ENCODE measurements around the gene HPS6. TPM values are rescaled to one million over a fixed set of nuclear protein-coding genes. Genes with fewer than 3 reads are reported as not detected.
A peak's percentile ranks its signal among the peaks of the same experiment; 100 is the strongest.
"Not testable (repeated sequence)": the region's sequence is repeated elsewhere in the genome, so short reads cannot be mapped to it uniquely, and the experiment has no call there.

The HPS6 gene
- total RNA-seq, 8 experiments from 2014 or later: 8.1 to 19.3 (median 13.6) TPM

- H3K4me3 ChIP-seq: peak overlapping the region; percentile 54 to 94 (median 86)
- in situ Hi-C loops (cut with MboI; ENCODE audit: low pct_unique_long_range_greater_than_20kb in 2 of 9, low sequenced_read_pairs in 9 of 9, unreplicated experiment in 9 of 9); H3K4me1 ChIP-seq (replicated peaks in 1 of 2): not testable (repeated sequence)
- H3K27ac ChIP-seq: peak overlapping the region in 1 of 2 donors; percentile 90
- WGBS, 10 experiments: 0 to 100% (median 64%) methylated on average over 1 to 23 of the region's 34 CpGs
- peak in 5 of 8 experiments; percentile 6 to 27 (median 14) for ATAC-seq (replicated peaks in 6 of 8)
Observed at GRCh38 chr10:102054881-102055646, 10.1 kb upstream of the HPS6 start.

- 0 to 40% (median 5%) methylated on average over 1 to 11 of the region's 79 CpGs; no CpG with 5 or more reads in 4 of the 10 experiments for WGBS, 10 experiments
- Histone ChIP-seq H3K27ac (peak within 1 kb of the TSS; percentile 83 to 90), H3K4me3 (peak within 1 kb of the TSS; percentile 54 to 94 (median 86)), H3K4me1 (replicated peaks in 1 of 2) (peaks cover 6 to 8% of the 10 kb centered on the region in 2 donors)
- in situ Hi-C loops (cut with MboI; ENCODE audit: low pct_unique_long_range_greater_than_20kb in 2 of 9, low sequenced_read_pairs in 9 of 9, unreplicated experiment in 9 of 9): no loop called here
- ATAC-seq (replicated peaks in 6 of 8): peak; percentile 95 to 98 (median 97)
Observed at GRCh38 chr10:102055647-102056419, 9.3 kb upstream of the HPS6 start, which contains the start of gene ARMH3. ARMH3 (minus strand) TSS chr10:102056173; CDS start chr10:102040114, 16,059 bp downstream.

DNA sequence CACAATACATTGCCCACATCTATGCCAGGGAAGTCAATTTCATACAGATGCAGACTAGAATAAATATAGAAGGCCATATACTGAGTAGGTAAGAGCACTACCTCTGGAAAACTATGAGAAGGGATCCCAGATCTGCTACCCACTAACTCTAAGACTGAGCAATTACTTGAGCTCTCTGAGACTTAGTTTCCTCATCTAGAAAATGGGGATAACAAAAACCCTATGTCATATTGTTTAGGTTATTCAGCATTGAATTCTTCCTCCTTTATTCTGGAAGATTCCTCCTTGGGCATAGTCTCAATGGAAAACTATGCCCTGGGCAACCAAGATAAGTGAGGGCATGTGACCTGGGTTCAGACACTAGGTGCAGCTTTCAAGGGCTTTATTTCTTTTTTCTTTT, 5.2 kb upstream of the HPS6 start:
- Histone ChIP-seq H3K4me1 (replicated peaks in 1 of 2) (peaks cover 1 to 3% of the 10 kb centered on the region in 2 donors), H3K4me3 (no peak overlapping the region), H3K27ac (no peak overlapping the region)
- ATAC-seq (replicated peaks in 6 of 8): no peak
- in situ Hi-C loops (cut with MboI; ENCODE audit: low pct_unique_long_range_greater_than_20kb in 2 of 9, low sequenced_read_pairs in 9 of 9, unreplicated experiment in 9 of 9): no loop called here

DNA sequence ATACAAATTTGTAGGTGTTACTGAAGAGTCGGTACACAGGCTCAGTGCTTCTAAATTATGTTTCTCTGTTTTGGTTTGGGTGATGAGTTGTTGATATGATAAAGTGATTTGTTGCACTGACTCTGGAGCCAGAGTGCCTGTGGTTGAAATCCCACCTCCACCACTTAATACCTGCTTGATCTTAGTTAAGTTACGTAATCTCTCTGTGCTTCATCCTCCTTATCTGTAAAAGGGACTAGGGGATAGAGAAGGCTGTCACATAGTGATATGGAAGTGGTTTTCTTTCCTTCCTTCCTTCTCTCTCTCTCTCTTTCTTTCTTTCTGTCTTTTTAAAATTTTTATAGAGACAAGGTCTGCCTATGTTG, 664 bp upstream of the HPS6 start:
- Histone ChIP-seq H3K4me1 (replicated peaks in 1 of 2) (peaks cover 9 to 11% of the 10 kb centered on the region in 2 donors), H3K4me3 (peak overlapping the region; percentile 58 to 92 (median 67)), H3K27ac (no peak overlapping the region)
- 17 to 100% (median 90%) methylated on average over 1 to 2 of the region's 2 CpGs; no CpG with 5 or more reads in 4 of the 10 experiments for WGBS, 10 experiments
- in situ Hi-C loops (cut with MboI; ENCODE audit: low pct_unique_long_range_greater_than_20kb in 2 of 9, low sequenced_read_pairs in 9 of 9, unreplicated experiment in 9 of 9): no loop called here
- no peak for ATAC-seq (replicated peaks in 6 of 8)

- Histone ChIP-seq H3K4me3 (peak overlapping the region; percentile 58 to 92 (median 67)), H3K27ac (peak overlapping the region; percentile 52 to 84), H3K4me1 (replicated peaks in 1 of 2) (peaks cover 9 to 11% of the 10 kb centered on the region in 2 donors)
- 0 to 67% (median 20%) methylated on average over 1 to 2 of the region's 63 CpGs; no CpG with 5 or more reads in 7 of the 10 experiments for WGBS, 10 experiments
- in situ Hi-C loops (cut with MboI; ENCODE audit: low pct_unique_long_range_greater_than_20kb in 2 of 9, low sequenced_read_pairs in 9 of 9, unreplicated experiment in 9 of 9): no loop called here
- peak; percentile 38 to 61 (median 52) for ATAC-seq (replicated peaks in 6 of 8)
Observed at GRCh38 chr10:102065561-102066398, 631 bp downstream of the HPS6 start.

- 88 to 100% (median 94%) methylated on average over 1 to 3 of the region's 16 CpGs; no CpG with 5 or more reads in 6 of the 10 experiments for WGBS, 10 experiments
- Histone ChIP-seq H3K27ac (no peak overlapping the region), H3K4me1 (replicated peaks in 1 of 2) (peaks cover 9 to 11% of the 10 kb centered on the region in 2 donors), H3K4me3 (peak overlapping the region in 4 of 5 donors; percentile 63 to 92 (median 74))
- in situ Hi-C loops (cut with MboI; ENCODE audit: low pct_unique_long_range_greater_than_20kb in 2 of 9, low sequenced_read_pairs in 9 of 9, unreplicated experiment in 9 of 9): no loop called here
- ATAC-seq (replicated peaks in 6 of 8): no peak
Observed at GRCh38 chr10:102066399-102067088, 1.4 kb downstream of the HPS6 start.

DNA sequence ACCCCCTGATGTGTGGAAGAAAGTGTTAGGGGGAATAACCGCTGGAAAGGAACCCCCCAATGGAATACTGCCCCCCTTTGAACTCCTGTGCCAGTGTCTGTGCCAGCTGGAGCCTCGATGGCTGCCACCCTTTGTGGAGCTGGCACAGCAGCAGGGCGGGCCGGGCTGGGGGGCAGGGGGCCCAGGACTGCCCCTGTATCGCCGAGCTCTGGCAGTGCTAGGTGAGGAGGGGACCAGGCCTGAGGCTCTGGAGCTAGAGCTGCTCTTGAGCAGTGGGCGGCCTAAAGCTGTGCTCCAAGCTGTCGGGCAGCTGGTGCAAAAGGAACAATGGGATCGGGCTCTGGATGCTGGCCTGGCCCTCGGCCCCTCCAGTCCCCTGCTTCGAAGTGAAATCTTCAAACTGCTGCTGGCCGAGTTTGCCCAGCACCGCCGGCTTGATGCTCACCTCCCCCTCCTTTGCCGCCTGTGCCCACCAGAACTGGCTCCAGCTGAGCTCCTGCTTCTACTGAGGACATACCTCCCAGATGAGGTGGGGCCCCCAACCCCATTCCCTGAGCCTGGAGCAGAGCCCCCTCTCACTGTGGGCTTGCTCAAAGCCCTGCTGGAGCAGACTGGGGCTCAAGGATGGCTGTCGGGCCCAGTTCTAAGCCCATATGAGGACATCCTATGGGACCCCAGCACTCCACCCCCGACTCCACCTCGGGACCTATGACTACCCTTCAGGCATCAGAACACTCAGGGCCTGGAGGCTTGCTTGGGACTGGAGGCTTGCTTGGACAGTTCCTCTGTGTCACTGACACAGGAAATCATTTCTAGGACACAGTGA, 2.2 kb downstream of the HPS6 start:
- WGBS, 10 experiments: 60 to 95% (median 73%) methylated on average over 3 to 4 of the region's 18 CpGs; no CpG with 5 or more reads in 7 of the 10 experiments
- Histone ChIP-seq H3K4me1 (replicated peaks in 1 of 2) (peaks cover 9 to 11% of the 10 kb centered on the region in 2 donors), H3K27ac (no peak overlapping the region), H3K4me3 (no peak overlapping the region)
- no peak for ATAC-seq (replicated peaks in 6 of 8)
- in situ Hi-C loops (cut with MboI; ENCODE audit: low pct_unique_long_range_greater_than_20kb in 2 of 9, low sequenced_read_pairs in 9 of 9, unreplicated experiment in 9 of 9): no loop called here

DNA sequence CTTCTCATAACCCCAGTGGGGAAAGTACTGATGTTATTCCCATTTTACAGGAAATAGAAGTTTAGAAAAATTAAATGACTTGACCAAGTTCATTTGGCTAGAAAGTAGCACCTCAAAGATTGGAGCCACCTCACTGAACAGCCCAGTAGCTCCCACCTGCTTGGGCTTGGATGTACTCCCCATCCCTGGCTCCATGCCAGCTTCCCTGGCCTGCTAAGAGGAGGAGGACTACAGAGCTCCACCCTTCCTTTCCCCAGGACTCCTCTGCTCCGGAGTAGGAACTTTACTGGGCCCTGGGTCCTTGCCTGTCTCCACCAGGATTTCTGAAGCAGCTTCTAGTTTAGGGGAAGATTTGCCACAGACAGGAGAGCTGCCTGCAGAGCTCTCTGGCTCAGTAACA, 3.1 kb downstream of the HPS6 start:
- ATAC-seq (replicated peaks in 6 of 8): no peak
- WGBS, 10 experiments: 0 to 83% (median 17%) methylated on average over 1 of the region's 1 CpG; no CpG with 5 or more reads in 6 of the 10 experiments
- Histone ChIP-seq H3K4me1 (replicated peaks in 1 of 2) (peaks cover 9 to 11% of the 10 kb centered on the region in 2 donors), H3K27ac (no peak overlapping the region), H3K4me3 (no peak overlapping the region)
- in situ Hi-C loops (cut with MboI; ENCODE audit: low pct_unique_long_range_greater_than_20kb in 2 of 9, low sequenced_read_pairs in 9 of 9, unreplicated experiment in 9 of 9): no loop called here

DNA sequence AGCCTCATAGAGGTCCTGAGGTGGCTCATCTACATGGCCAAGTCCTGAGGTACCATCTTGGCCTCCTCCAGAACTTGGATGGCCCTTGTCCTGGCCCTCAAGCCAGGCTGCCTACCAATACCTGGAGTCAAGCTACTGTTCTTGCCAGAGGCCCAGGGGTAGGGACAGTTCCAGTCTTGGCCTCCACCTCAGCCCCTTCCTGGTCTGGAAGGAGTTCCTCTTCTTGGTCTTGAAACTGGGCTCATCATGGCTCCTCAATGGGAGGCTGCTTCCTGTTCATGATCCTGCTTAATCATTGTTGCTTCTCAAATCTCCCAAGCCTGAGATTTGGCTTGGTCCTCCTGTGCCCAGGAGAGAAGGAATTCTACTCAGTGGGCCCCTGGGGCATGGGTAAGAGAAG, 3.9 kb downstream of the HPS6 start:
- no peak for ATAC-seq (replicated peaks in 6 of 8)
- in situ Hi-C loops (cut with MboI; ENCODE audit: low pct_unique_long_range_greater_than_20kb in 2 of 9, low sequenced_read_pairs in 9 of 9, unreplicated experiment in 9 of 9): no loop called here

DNA sequence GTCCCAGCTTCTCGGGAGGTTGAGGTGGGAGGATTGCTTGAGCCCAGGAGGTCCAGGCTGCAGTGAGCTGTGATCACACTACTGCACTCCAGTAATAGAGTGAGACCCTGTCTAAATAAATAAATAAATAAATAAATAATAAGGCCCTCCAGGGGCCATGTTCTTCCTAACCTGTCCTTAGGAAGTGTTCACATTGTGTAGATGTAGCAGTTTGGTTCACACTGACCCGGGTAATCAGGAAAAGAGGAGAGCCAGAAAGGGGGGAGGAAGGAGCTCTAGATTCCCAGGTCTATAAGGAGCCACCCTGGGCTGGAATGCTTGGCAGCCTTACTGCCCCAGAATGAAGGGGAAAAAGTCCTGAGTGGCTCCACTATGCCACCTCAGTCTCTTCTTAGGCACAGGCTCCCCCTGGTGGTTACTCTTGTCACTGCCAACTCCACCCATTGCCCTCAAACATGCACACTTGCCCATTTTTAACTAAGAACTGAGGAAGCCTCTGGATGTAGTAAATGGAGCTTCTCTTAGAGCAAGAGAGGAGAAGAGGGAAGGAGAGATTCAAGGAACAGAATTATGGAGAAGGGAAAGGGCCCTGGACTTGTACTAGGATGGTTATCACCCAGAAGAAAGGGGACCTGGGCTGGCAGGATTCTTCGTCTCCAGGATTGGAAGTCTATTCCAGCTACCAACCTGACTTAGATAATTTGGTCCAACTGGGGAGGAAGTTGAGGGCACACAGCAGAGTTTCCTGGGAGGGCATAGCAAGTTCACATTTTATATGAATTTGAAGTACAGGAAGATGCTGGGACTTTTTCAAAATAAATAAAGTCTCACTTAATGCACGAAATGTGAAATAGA, 7.8 kb downstream of the HPS6 start:
- ATAC-seq (replicated peaks in 6 of 8): peak; percentile 86 to 98 (median 94)
- 50 to 100% (median 100%) methylated on average over 1 to 3 of the region's 4 CpGs; no CpG with 5 or more reads in 3 of the 10 experiments for WGBS, 10 experiments
- no peak overlapping the region for H3K27ac ChIP-seq
- no peaks in the 10 kb centered on the region for H3K4me1 ChIP-seq (replicated peaks in 1 of 2)
- in situ Hi-C loops (cut with MboI; ENCODE audit: low pct_unique_long_range_greater_than_20kb in 2 of 9, low sequenced_read_pairs in 9 of 9, unreplicated experiment in 9 of 9): no loop called here
- H3K4me3 ChIP-seq: no peak overlapping the region

More for the DNA sequence above, 3.9 kb downstream of the HPS6 start:
- no peak overlapping the region for H3K4me3 ChIP-seq
- H3K27ac ChIP-seq: no peak overlapping the region
- H3K4me1 ChIP-seq (replicated peaks in 1 of 2): peaks cover 9 to 11% of the 10 kb centered on the region in 2 donors

- in situ Hi-C loops (cut with MboI; ENCODE audit: low pct_unique_long_range_greater_than_20kb in 2 of 9, low sequenced_read_pairs in 9 of 9, unreplicated experiment in 9 of 9): no loop called here
- Histone ChIP-seq H3K27ac (no peak overlapping the region), H3K4me1 (replicated peaks in 1 of 2) (no peaks in the 10 kb centered on the region), H3K4me3 (no peak overlapping the region)
- 50 to 100% (median 84%) methylated on average over 1 to 3 of the region's 3 CpGs; no CpG with 5 or more reads in 3 of the 10 experiments for WGBS, 10 experiments
- ATAC-seq (replicated peaks in 6 of 8): no peak
Observed at GRCh38 chr10:102083541-102083940, 18.4 kb downstream of the HPS6 start.

All from motor neuron (in vitro differentiated cells).